Fibroblast of lung (primary cell): ENCODE measurements around the gene QPCT. TPM values are rescaled to one million over a fixed set of nuclear protein-coding genes. Genes with fewer than 3 reads are reported as not detected.

ENCODE experiments used
- DNase-seq, 2 donors: peaks; one replicate each; pipeline versions ENCODE4 v3.0.0 to v3.0.0-alpha.2; 2010; ENCODE audit warnings: low read depth in 2 of 2
- H2AFZ ChIP-seq: 2 replicates; pipeline ENCODE4 v1.5.1; 2012; ENCODE audit warnings: low read length, control low read depth, inconsistent platforms
- H3K27ac ChIP-seq: 2 replicates; pipeline ENCODE4 v1.5.1; 2011; ENCODE audit warnings: low read length, control low read depth; ENCODE audit not compliant: insufficient read depth
- H3K27me3 ChIP-seq: 2 replicates; pipeline ENCODE4 v1.5.1; 2011; ENCODE audit warnings: mild to moderate bottlenecking, low read length; ENCODE audit not compliant: control insufficient read depth, insufficient read depth
- H3K36me3 ChIP-seq: 2 replicates; pipeline ENCODE4 v1.5.1; 2011; ENCODE audit warnings: low read length; ENCODE audit not compliant: control insufficient read depth, insufficient read depth
- H3K4me1 ChIP-seq: 2 replicates; pipeline ENCODE4 v1.5.1; 2011; ENCODE audit warnings: low read length; ENCODE audit not compliant: control insufficient read depth, insufficient read depth; ENCODE audit errors: extremely low read depth
- H3K4me2 ChIP-seq: 2 replicates; pipeline ENCODE4 v1.5.1; 2011; ENCODE audit warnings: low read length, control low read depth; ENCODE audit not compliant: insufficient read depth; ENCODE audit errors: extremely low read depth
- H3K4me3 ChIP-seq, 4 experiments: fragments of 200-600 bp in 1 of 4; sonication (generic) in 1 of 4; replicated peaks in 1 of 4; 2 replicates each; pipeline ENCODE4 v1.5.1; 2011 to 2016; ENCODE audit warnings: low read length in 4 of 4, low read depth in 3 of 4, mild to moderate bottlenecking in 3 of 4, control low read depth in 2 of 4, inconsistent platforms in 1 of 4, mixed read lengths in 1 of 4; ENCODE audit not compliant: insufficient read depth in 1 of 4; ENCODE audit errors: control extremely low read depth in 1 of 4
- H3K79me2 ChIP-seq: 2 replicates; pipeline ENCODE4 v1.5.1; 2012; ENCODE audit warnings: mild to moderate bottlenecking, low read length, inconsistent platforms; ENCODE audit not compliant: control insufficient read depth, insufficient read depth
- H3K9ac ChIP-seq: 2 replicates; pipeline ENCODE4 v1.5.1; 2011; ENCODE audit warnings: mild to moderate bottlenecking, low read length, control low read depth; ENCODE audit not compliant: insufficient read depth
- H3K9me3 ChIP-seq: 2 replicates; pipeline ENCODE4 v1.5.1; 2012; ENCODE audit warnings: low read depth, low read length; ENCODE audit not compliant: control insufficient read depth, insufficient read depth
- H4K20me1 ChIP-seq: 2 replicates; pipeline ENCODE4 v1.5.1; 2011; ENCODE audit warnings: low read length; ENCODE audit not compliant: control insufficient read depth, insufficient read depth; ENCODE audit errors: extremely low read depth
- EZH2 ChIP-seq: IDR thresholded peaks from 2 replicates; pipeline ENCODE4 v1.5.1; 2012; ENCODE audit warnings: low read length, control low read depth, mild to moderate bottlenecking; ENCODE audit errors: missing control alignments
- polyA plus RNA-seq, 2 donors: library from polyadenylated mRNA; depleted of rRNA in 1 of 2; stranded (reverse) in 1 of 2; unstranded in 1 of 2; fragments of >200 nt; gene quantifications; 2 replicates each; pipeline ENCODE4 v1.2.1, GENCODE V29; 2011 to 2012; ENCODE audit warnings: missing spikeins in 1 of 2
- total RNA-seq: library from RNA; depleted of rRNA; stranded (reverse); fragments of >200 nt; gene quantifications from 2 replicates; pipeline ENCODE4 v1.2.1, GENCODE V29; 2014
- TF ChIP-seq, protein P1 (sequence below), 2 donors: IDR thresholded peaks in 1 of 2; conservative IDR thresholded peaks in 1 of 2; 1 replicate in 1 of 2; 2 replicates in 1 of 2; pipeline ENCODE4 v1.5.1; 2011 to 2012; ENCODE audit warnings: low read length in 2 of 2, control low read depth in 1 of 2, inconsistent platforms in 1 of 2, low read depth in 1 of 2, mild to moderate bottlenecking in 1 of 2

QPCT gene
- total and polyA plus RNA-seq, 2 donors (not counting 1 experiment from before 2014, with no cell fraction given): 6.1 to 8.4 TPM

DNA sequence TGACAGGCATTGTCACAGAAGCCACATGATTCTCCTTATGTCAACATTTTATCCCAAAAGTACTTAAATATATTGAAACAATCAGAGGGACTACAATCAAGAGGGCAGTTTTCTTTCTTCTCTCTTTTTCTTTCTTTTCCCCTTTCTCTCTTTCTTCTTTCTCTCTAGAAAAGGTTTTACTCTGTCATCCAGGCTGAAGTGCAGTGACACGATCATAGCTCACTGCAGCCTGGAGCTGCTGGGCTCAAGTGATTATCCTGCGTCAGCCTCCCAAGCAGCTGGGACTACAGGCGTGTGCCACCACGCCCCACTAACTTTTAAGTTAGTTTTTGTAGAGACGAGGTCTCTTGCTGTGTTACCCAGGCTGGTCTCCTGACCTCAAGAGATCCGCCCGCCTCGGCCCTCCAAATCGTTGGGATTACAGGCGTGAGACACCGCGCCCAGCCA, 18.8 kb upstream of the QPCT start:
- Histone ChIP-seq H3K9ac (no peak overlapping the region), H3K4me1 (peaks cover 2% of the 10 kb centered on the region), H4K20me1 (no peaks in the 10 kb centered on the region), H3K9me3 (no peaks in the 10 kb centered on the region), H3K79me2 (peaks cover 33% of the 10 kb centered on the region), H2AFZ (peak overlapping the region; percentile 95), H3K36me3 (no peaks in the 10 kb centered on the region), H3K27ac (peak overlapping the region; percentile 37), H3K4me2 (peak overlapping the region; percentile 87), H3K27me3 (no peaks in the 10 kb centered on the region), H3K4me3 (peak overlapping the region; percentile 58 to 74 (median 66))
- TF ChIP-seq, protein P1, sequence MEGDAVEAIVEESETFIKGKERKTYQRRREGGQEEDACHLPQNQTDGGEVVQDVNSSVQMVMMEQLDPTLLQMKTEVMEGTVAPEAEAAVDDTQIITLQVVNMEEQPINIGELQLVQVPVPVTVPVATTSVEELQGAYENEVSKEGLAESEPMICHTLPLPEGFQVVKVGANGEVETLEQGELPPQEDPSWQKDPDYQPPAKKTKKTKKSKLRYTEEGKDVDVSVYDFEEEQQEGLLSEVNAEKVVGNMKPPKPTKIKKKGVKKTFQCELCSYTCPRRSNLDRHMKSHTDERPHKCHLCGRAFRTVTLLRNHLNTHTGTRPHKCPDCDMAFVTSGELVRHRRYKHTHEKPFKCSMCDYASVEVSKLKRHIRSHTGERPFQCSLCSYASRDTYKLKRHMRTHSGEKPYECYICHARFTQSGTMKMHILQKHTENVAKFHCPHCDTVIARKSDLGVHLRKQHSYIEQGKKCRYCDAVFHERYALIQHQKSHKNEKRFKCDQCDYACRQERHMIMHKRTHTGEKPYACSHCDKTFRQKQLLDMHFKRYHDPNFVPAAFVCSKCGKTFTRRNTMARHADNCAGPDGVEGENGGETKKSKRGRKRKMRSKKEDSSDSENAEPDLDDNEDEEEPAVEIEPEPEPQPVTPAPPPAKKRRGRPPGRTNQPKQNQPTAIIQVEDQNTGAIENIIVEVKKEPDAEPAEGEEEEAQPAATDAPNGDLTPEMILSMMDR (conservative IDR thresholded peaks at IDR 0.05 in 1 of 2, IDR thresholded peaks at IDR 0.05 in 1 of 2; ENCODE audit: low read depth in 1 of 2, low read length in 2 of 2): no peak
- TF ChIP-seq EZH2: no peak
- DNase-seq: no peak

DNA sequence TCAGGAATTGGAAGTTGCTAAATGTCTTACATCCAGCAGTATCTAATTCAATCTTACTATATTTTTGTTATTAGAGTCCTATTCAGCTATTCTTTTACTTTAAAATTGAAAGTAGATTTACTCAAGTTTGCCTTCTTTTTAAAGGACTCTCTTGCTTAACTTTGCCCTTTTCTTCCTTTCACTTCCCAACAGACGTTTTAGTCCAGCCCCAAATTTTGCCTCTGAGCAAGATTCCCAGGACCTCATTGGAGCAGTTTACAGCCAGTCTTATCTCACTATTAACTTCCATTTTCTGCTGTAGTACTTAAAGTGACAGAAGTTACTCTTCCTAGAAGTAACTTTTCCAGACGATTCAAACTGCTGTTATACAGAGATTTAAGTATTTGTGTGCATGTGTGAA, 18.1 kb upstream of the QPCT start:
- TF ChIP-seq, protein P1 (conservative IDR thresholded peaks at IDR 0.05 in 1 of 2, IDR thresholded peaks at IDR 0.05 in 1 of 2; ENCODE audit: low read depth in 1 of 2, low read length in 2 of 2): no peak
- TF ChIP-seq EZH2: no peak
- H3K27ac ChIP-seq: peak overlapping the region; percentile 20

DNA sequence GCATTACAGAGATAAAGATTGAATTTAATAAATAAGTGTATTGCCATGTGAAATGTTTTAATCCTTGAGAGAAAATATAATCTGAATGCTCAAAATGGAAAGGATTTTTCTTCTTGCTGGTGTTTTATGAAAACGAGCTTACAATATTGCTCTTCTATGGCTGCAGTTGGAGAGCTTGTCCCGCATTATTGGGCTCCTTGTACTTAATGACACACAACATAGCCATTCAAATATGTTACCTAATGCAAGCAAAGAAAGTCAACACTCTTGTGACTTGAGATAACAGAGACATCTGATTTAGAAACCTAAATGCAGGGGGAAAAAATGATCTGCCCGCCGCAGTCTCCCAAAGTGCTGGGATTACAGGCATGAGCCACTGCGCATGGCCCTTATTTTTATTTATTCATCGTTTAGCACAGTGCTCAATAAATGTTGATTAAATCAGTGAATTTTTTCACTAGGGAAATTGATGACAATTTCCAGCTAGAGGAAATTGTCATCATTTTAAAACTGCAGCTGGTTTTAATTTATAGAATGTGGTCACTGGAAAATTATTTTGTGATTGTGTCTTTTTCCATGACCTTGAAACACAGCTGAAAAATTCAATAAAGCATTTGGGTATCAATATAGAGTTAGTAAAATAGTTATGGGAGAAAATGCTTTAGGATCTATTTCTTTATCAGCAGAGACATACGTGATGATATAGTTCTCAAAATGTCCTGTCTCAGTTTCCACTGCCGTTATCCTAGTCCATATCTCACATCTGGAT, 17.4 kb upstream of the QPCT start:
- no peak for TF ChIP-seq EZH2
- TF ChIP-seq, protein P1 (conservative IDR thresholded peaks at IDR 0.05 in 1 of 2, IDR thresholded peaks at IDR 0.05 in 1 of 2; ENCODE audit: low read depth in 1 of 2, low read length in 2 of 2): no peak
- DNase-seq: no peak
- no peaks in the 10 kb centered on the region for H4K20me1 ChIP-seq
- peak overlapping the region; percentile 71 for H2AFZ ChIP-seq
- peaks cover 20% of the 10 kb centered on the region for H3K79me2 ChIP-seq
- H3K27me3 ChIP-seq: no peaks in the 10 kb centered on the region
- H3K9me3 ChIP-seq: no peaks in the 10 kb centered on the region
- no peak overlapping the region for H3K27ac ChIP-seq
- no peak overlapping the region for H3K9ac ChIP-seq
- H3K36me3 ChIP-seq: no peaks in the 10 kb centered on the region
- H3K4me1 ChIP-seq: peaks cover 2% of the 10 kb centered on the region
- peak overlapping the region; percentile 81 for H3K4me2 ChIP-seq
- peak overlapping the region in 2 of 4 experiments; percentile 7 to 74 for H3K4me3 ChIP-seq

More for the DNA sequence above, 18.1 kb upstream of the QPCT start:
- DNase-seq: peak; percentile 71 to 91
- Histone ChIP-seq H3K4me2 (peak overlapping the region; percentile 81), H3K79me2 (peaks cover 27% of the 10 kb centered on the region), H3K9me3 (no peaks in the 10 kb centered on the region), H3K9ac (no peak overlapping the region), H3K27me3 (no peaks in the 10 kb centered on the region), H3K36me3 (no peaks in the 10 kb centered on the region), H2AFZ (peak overlapping the region; percentile 71), H3K4me3 (peak overlapping the region in 3 of 4 experiments; percentile 7 to 74 (median 22)), H4K20me1 (no peaks in the 10 kb centered on the region), H3K4me1 (peaks cover 2% of the 10 kb centered on the region)
